Pancreas (tissue), 10 donors: ENCODE results near the gene VPS8. TPM values are rescaled to one million over a fixed set of nuclear protein-coding genes. Genes with fewer than 3 reads are reported as not detected.
"Not testable (repeated sequence)": the region's sequence is repeated elsewhere in the genome, so short reads cannot be mapped to it uniquely, and the experiment has no call there.

Experiments used
- ATAC-seq, 4 donors: fragments of 200-7000 bp; cut with Tn5 transposase; one replicate each; pipeline versions ENCODE4 v1.8.0 to v1.9.1; 2020; ENCODE audit warnings: mild to moderate bottlenecking in 4 of 4, moderate library complexity in 4 of 4
- DNase-seq, 6 donors: peaks; one replicate each; pipeline ENCODE4 v3.0.0-alpha.2; 2020
- FAIRE-seq: peaks from 2 replicates; lab custom pipeline; 2012; peaks lifted over from hg19 to GRCh38; lab: Jason Lieb, UNC
- H3K27ac ChIP-seq, 4 donors: fragments of 200-600 bp; sonication (generic); 1 replicate in 3 of 4; 2 replicates in 1 of 4; pipeline versions ENCODE4 v1.5.0 to v1.8.0; 2020
- H3K27me3 ChIP-seq, 4 donors: fragments of 200-600 bp; one replicate each; pipeline ENCODE4 v1.8.0; 2021
- H3K36me3 ChIP-seq, 3 donors: fragments of 200-600 bp; sonication (generic) in 1 of 3; one replicate each; pipeline versions ENCODE4 v1.5.0 to v1.8.0; 2020 to 2021
- H3K4me1 ChIP-seq, 3 donors: fragments of 200-600 bp; one replicate each; pipeline ENCODE4 v1.8.0; 2021
- H3K4me3 ChIP-seq, 4 donors: fragments of 200-600 bp; sonication (generic) in 2 of 4; one replicate each; pipeline versions ENCODE4 v1.5.0 to v1.8.0; 2020 to 2021
- H3K9me3 ChIP-seq, 4 donors: fragments of 200-600 bp; one replicate each; pipeline ENCODE4 v1.8.0; 2021
- CTCF ChIP-seq, 4 donors: fragments of 200-600 bp; sonication (generic) in 3 of 4; IDR thresholded peaks; one replicate each; pipeline versions ENCODE4 v1.5.0 to v1.8.0; 2021; ENCODE audit warnings: antibody characterized with exemption in 4 of 4
- WGBS, 2 donors: extraction: QIAGEN DNeasy Blood & Tissue Kit; methylation state at CpG; one replicate each; pipeline ENCODE4 v1.1.7; 2013; 5-methylcytosine and 5-hydroxymethylcytosine counted together
- intact Hi-C, 3 donors: fragments of 100-400 bp; cut with DNase I; formaldehyde crosslinking; loops; one replicate each; pipeline versions ENCODE4 v1.11.1 to v1.14.2; 2022
- polyA plus RNA-seq, 2 donors: library from polyadenylated mRNA; stranded (reverse); fragments of 200-250 nt; gene quantifications; one replicate each; pipeline ENCODE4 v1.2.3, GENCODE V29; 2013
- total RNA-seq, 6 donors: library from RNA; stranded (reverse); fragmentation: NEBNext Ultra II Directional in 4 of 6; extraction: Animal tissue kit (Norgen Biotek cat#: 25700) in 4 of 6; gene quantifications; one replicate each; pipeline versions ENCODE4 v1.2.1 to v1.2.4, GENCODE V29; 2021 to 2023
- donor health status: healthy with polysubstance abuse.
- donor health status: DM: no; HTN: no; CAD: no; lungs with moderate emphysema.
- donor health status: DM: no; HTN: no; CAD: no.
- donor health status: control.
- donor health status: control.
- donor health status: Bipolar disorder and iron deficiency.
- donor health status: DM: yes; HTN: yes; CAD: no.
- donor health status: DM: no; HTN: no; CAD: no.
- donor health status: DM: no; HTN: no; CAD: no.
- donor health status: DM: yes; HTN: yes; CAD: no.

The VPS8 gene
- total and polyA plus RNA-seq, 8 donors: 7.9 to 37.5 (median 19.2) TPM

- no peaks in the 10 kb centered on the region for H3K4me1 ChIP-seq
- ATAC-seq: no peak
Measured at GRCh38 chr3:184896336-184896735, 84.4 kb downstream of the VPS8 start.

DNA sequence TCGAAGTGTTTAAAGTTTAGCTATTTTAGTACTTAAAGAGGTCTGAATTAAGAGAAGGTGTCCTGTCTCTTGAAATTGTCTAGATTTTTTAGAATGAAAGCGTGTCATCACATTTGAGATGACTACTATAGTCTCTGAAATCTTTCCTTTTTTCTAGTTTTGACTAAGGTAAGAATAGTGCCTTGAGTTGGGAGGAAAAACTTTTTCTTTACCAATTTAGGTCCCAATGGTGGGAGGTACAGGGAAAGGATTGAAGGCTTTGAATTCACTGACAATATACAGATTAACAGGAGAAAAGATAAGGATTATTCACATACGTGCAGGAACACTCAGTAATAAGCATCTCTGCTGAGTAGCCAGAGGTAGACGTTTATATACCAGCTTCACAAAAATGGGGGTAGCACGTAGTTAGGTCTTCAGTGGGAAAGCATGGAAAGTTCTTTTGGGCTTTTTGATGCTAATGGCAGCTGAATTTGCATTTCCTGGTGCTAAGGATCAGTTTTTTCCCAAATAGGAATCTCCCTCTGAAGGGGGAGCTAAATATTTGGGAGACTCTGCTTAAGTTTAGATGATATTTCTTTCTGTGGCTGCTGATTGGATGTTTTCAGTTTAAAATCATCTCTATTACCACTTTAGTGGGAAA lies 88.1 kb downstream of the VPS8 start:
- Histone ChIP-seq H3K4me3 (no peak overlapping the region), H3K27ac (no peak overlapping the region), H3K4me1 (no peaks in the 10 kb centered on the region), H3K27me3 (no peaks in the 10 kb centered on the region), H3K9me3 (no peaks in the 10 kb centered on the region), H3K36me3 (peaks cover 0 to 4% (median 4%) of the 10 kb centered on the region in 3 donors)
- intact Hi-C loops: no loop called here
- no peak for TF ChIP-seq CTCF (IDR thresholded peaks at IDR 0.05)
- WGBS, 2 donors: 88 to 90% methylated on average over 5 of the region's 5 CpGs
- no peak for DNase-seq
- no peak for ATAC-seq
- no peak for FAIRE-seq

More at GRCh38 chr3:184896336-184896735, 84.4 kb downstream of the VPS8 start:
- H3K27ac ChIP-seq: no peak overlapping the region
- no peaks in the 10 kb centered on the region for H3K27me3 ChIP-seq
- H3K4me3 ChIP-seq: no peak overlapping the region
- H3K9me3 ChIP-seq: peaks cover 0 to 2% (median 0%) of the 10 kb centered on the region in 4 donors
- no peak for DNase-seq
- intact Hi-C loops: no loop called here
- no peak for FAIRE-seq
- peaks cover 0 to 4% (median 0%) of the 10 kb centered on the region in 3 donors for H3K36me3 ChIP-seq
- TF ChIP-seq CTCF (IDR thresholded peaks at IDR 0.05): no peak
- 76 to 78% methylated on average over 2 of the region's 2 CpGs for WGBS, 2 donors

DNA sequence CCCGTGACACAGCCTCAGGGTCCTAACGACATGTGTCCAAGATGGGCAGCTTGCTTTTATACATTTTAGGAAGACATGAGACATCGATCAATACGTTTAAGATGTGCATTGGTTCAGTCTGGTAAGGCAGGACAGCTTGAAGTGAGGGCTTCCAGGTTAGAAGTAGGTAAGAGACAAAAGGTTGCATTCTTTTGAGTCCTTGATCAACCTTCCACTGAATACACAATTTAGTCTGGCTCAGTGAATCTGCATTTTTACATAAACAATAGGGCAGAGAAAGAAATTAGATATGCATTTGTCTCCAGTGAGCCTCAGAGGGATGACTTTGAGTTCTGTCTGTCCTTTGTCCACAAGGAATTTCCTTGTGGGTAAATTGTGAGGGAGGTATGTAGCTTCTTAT lies 95.1 kb downstream of the VPS8 start:
- ATAC-seq, H3K27ac ChIP-seq, DNase-seq, H3K4me1 ChIP-seq, H3K27me3 ChIP-seq, FAIRE-seq, H3K36me3 ChIP-seq, H3K4me3 ChIP-seq, H3K9me3 ChIP-seq, intact Hi-C loops: not testable (repeated sequence)
- WGBS, 2 donors: 91 to 92% methylated on average over 4 of the region's 4 CpGs

- ATAC-seq (no peak), FAIRE-seq (no peak), DNase-seq (peak in 1 of 6 donors; percentile 32)
- no peak for TF ChIP-seq CTCF (IDR thresholded peaks at IDR 0.05)
- intact Hi-C loops: no loop called here
- no peak overlapping the region for H3K4me3 ChIP-seq
- no peaks in the 10 kb centered on the region for H3K4me1 ChIP-seq
- no peaks in the 10 kb centered on the region for H3K27me3 ChIP-seq
- no peaks in the 10 kb centered on the region for H3K9me3 ChIP-seq
- 93 to 96% methylated on average over 14 of the region's 14 CpGs for WGBS, 2 donors
- H3K36me3 ChIP-seq: peaks cover 0 to 2% (median 0%) of the 10 kb centered on the region in 3 donors
- no peak overlapping the region for H3K27ac ChIP-seq
Measured at GRCh38 chr3:184907681-184908649, 96.0 kb downstream of the VPS8 start.

- Histone ChIP-seq H3K27me3 (no peaks in the 10 kb centered on the region), H3K4me1 (no peaks in the 10 kb centered on the region), H3K4me3 (no peak overlapping the region), H3K27ac (no peak overlapping the region), H3K36me3 (no peaks in the 10 kb centered on the region), H3K9me3 (no peaks in the 10 kb centered on the region)
- no peak for TF ChIP-seq CTCF (IDR thresholded peaks at IDR 0.05)
- ATAC-seq: no peak
- FAIRE-seq: no peak
- intact Hi-C loops: no loop called here
- DNase-seq: no peak
- 89 to 91% methylated on average over 4 of the region's 4 CpGs for WGBS, 2 donors
Measured at GRCh38 chr3:184908859-184909258, 96.9 kb downstream of the VPS8 start.
